Mucosa of rectum (tissue), 2 donors: ENCODE data around the gene SLC25A38.

Experiments
- H3K27ac ChIP-seq, 2 donors: one replicate each; pipeline ENCODE4 v1.7.0; 2013; ENCODE audit warnings: inconsistent platforms in 2 of 2, low read depth in 2 of 2, low read length in 2 of 2
- H3K27me3 ChIP-seq, 2 donors: one replicate each; pipeline ENCODE4 v1.7.0; 2013; ENCODE audit warnings: low read length in 2 of 2; ENCODE audit not compliant: control insufficient read depth in 2 of 2, insufficient read depth in 2 of 2
- H3K36me3 ChIP-seq, 2 donors: one replicate each; pipeline ENCODE4 v1.7.0; 2013; ENCODE audit warnings: low read length in 2 of 2; ENCODE audit not compliant: control insufficient read depth in 2 of 2, insufficient read depth in 2 of 2
- H3K4me1 ChIP-seq, 2 donors: one replicate each; pipeline ENCODE4 v1.7.0; 2013; ENCODE audit warnings: low read length in 2 of 2, mild to moderate bottlenecking in 1 of 2; ENCODE audit not compliant: control insufficient read depth in 2 of 2, insufficient read depth in 2 of 2
- H3K4me3 ChIP-seq, 2 donors: one replicate each; pipeline ENCODE4 v1.7.0; 2013; ENCODE audit warnings: low read length in 2 of 2
- H3K9ac ChIP-seq, 2 donors: one replicate each; pipeline ENCODE4 v1.7.0; 2013; ENCODE audit warnings: low read length in 2 of 2, low read depth in 1 of 2, mild to moderate bottlenecking in 1 of 2
- H3K9me3 ChIP-seq, 2 donors: one replicate each; pipeline ENCODE4 v1.7.0; 2013; ENCODE audit warnings: low read length in 2 of 2; ENCODE audit not compliant: control insufficient read depth in 2 of 2
- donor health status: healthy.
- donor health status: Normal muscosa, but diverticular disease.

The SLC25A38 gene

DNA sequence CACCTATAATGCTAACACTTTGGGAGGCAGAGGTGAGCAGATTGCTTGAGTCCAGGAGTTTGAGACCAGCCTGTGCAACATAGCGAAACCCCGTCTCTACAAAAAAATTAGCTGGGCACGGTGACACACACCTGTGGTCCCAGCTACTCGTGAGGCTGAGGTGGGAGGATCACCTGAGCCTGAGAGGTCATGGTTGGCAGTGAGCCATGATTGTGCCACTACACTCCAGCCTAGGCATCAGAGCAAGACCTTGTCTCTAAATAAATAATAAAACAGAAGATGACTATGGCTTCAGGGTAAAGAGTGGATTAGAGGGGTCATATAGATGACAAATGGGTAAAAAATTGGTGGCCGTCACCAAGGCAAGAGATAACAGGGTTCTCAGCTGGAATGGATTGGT, 3.1 kb downstream of the SLC25A38 start:
- no peaks in the 10 kb centered on the region for H3K9me3 ChIP-seq
- peaks cover 22 to 48% of the 10 kb centered on the region in 2 donors for H3K4me1 ChIP-seq
- H3K27me3 ChIP-seq = no peaks in the 10 kb centered on the region
- no peak overlapping the region for H3K4me3 ChIP-seq
- H3K9ac ChIP-seq = no peak overlapping the region
- H3K27ac ChIP-seq = no peak overlapping the region
- peaks cover 11 to 17% of the 10 kb centered on the region in 2 donors for H3K36me3 ChIP-seq

DNA sequence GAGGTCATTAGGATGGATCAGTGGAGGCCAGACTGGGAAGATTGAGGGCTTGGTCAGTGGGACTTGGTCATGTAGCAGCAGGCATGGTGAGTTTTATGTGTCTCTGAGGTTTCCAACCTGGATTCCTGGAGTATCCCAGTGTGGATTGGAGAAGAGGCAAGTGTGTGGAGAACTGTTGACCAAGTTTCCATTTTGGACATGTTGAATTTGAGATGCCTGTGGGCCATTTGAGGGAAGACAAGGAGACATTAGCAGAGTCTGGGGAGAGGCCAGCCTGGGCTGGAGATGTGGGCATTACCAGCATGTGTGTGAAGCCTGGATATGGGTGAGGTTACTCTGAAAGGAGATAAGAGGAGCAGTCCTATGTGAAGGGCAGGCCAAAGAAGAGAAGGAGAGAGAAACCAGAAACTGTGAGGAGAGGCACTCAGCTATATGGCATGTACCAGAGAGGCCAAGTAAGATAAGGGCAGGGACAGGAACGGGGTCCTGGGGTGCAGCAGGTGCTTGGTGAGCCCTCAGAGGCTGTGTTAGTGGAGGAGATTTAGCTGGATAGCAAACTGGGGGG, 4.3 kb downstream of the SLC25A38 start:
- Histone ChIP-seq H3K27ac (no peak overlapping the region), H3K9me3 (no peaks in the 10 kb centered on the region), H3K4me1 (peaks cover 26 to 51% of the 10 kb centered on the region in 2 donors), H3K9ac (no peak overlapping the region), H3K36me3 (peaks cover 20 to 27% of the 10 kb centered on the region in 2 donors), H3K4me3 (no peak overlapping the region), H3K27me3 (no peaks in the 10 kb centered on the region)

DNA sequence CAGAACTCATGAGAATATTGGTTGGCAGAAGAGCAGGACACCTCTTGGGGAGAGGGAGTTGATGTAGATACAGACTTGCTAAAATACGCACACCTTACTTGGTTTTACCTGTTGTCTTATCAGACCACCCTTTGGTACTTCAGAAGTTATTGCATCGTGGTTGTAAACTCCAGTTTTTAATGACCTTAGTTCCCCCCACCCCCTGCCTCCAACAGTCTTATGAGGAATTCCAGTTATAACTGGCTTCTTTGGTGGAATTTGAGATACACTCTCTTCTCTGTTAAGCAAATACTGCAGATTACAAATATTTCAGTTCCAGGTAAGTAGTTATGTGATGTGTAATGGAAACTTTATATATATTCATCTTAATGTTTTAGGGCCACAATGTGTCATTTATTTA, 5.0 kb downstream of the SLC25A38 start:
- Histone ChIP-seq H3K27me3 (no peaks in the 10 kb centered on the region), H3K9ac (no peak overlapping the region), H3K4me3 (no peak overlapping the region), H3K36me3 (peaks cover 23 to 34% of the 10 kb centered on the region in 2 donors), H3K4me1 (peaks cover 23 to 46% of the 10 kb centered on the region in 2 donors), H3K27ac (no peak overlapping the region), H3K9me3 (no peaks in the 10 kb centered on the region)

DNA sequence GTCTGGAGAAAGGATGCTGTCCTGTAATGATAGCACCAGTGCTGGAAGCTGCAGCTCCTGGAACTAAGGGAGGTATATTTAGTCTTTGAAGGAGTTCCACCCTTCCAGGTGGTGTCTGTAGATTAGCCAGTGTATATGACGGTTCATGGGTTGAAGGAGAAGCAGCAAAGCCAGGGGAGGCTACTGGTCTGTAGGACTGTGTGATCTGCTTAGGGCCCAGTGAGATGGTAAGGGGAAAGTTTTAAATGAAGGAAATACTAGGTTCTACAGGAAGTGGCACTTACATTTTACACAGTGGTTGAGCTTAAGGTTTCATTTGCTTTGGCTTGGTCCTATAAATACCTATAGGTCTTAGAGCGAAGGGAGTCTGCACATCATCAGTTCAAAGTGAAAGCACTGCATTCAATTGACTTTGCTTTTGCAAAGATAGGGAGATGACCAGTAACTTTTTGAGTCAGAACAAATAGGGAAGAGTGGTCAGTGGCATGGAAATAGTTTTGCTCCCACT, 5.6 kb downstream of the SLC25A38 start:
- H3K9ac ChIP-seq = no peak overlapping the region
- no peak overlapping the region for H3K4me3 ChIP-seq
- H3K27ac ChIP-seq = no peak overlapping the region
- no peaks in the 10 kb centered on the region for H3K9me3 ChIP-seq
- peaks cover 23 to 46% of the 10 kb centered on the region in 2 donors for H3K4me1 ChIP-seq
- peaks cover 29 to 39% of the 10 kb centered on the region in 2 donors for H3K36me3 ChIP-seq
- H3K27me3 ChIP-seq = no peaks in the 10 kb centered on the region

DNA sequence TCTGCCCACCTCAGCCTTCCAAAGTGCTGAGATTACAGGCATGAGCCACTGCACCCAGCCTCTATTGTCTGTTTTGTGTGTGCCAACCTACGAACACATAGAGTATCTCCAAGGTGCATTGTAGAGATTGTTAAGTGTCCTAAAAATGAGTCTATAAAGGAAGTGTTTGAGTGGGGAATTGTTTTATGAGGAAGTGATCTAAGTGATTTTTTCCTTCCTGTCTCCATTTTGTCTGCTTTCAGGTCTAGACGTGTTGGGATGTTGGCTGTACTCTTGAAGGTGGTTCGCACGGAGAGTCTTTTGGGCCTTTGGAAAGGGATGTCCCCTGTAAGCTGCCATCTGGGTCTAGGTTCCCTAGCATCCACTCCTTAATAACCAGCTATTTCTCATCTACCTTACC, 7.0 kb downstream of the SLC25A38 start:
- H3K27ac ChIP-seq = no peak overlapping the region
- no peaks in the 10 kb centered on the region for H3K9me3 ChIP-seq
- no peak overlapping the region for H3K4me3 ChIP-seq
- H3K27me3 ChIP-seq = no peaks in the 10 kb centered on the region
- no peak overlapping the region for H3K9ac ChIP-seq
- H3K36me3 ChIP-seq = peaks cover 41 to 50% of the 10 kb centered on the region in 2 donors
- peaks cover 16 to 37% of the 10 kb centered on the region in 2 donors for H3K4me1 ChIP-seq

DNA sequence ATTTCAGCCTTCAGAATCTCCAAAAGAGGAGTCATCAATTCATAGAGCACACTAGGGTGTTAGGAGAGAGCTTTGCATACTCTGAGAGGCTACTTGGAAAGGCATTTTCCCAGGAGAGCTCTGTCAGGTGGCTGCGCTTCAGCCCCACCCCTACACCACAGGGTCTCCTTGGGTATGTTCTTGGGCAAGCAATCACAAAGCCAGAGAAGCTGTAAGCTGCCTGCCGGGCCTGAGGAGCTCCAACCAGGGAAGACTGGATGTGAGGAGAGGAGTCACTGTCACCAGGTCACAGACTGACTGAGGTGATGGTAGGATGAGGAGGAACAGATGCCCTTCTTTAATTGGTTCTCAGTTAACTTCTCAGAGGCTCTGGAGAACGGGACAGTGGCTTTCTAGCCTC, 13.5 kb downstream of the SLC25A38 start:
- Histone ChIP-seq H3K4me1 (peaks cover 3% of the 10 kb centered on the region in 2 donors), H3K36me3 (peaks cover 47 to 63% of the 10 kb centered on the region in 2 donors), H3K4me3 (no peak overlapping the region), H3K9me3 (no peaks in the 10 kb centered on the region), H3K27me3 (no peaks in the 10 kb centered on the region), H3K9ac (no peak overlapping the region), H3K27ac (no peak overlapping the region)

DNA sequence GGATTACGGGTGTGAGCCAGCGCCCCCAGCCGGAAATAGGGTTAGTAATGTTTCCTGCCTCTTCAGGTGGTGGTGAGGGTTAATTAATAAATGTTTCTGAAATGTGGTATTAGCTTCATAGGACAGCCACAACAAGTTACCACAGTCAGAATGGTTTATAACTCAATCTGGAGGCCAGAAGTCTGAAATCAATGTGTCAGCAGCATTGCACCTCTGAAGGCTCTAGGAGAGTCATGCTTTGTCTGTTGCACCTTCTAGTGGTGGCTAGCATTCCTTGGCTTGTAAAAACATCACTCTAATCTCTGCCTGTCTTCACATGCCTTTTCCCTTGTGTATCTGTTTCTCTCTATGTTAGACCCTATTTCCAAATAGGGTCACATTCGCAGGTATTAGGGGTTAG, 15.5 kb downstream of the SLC25A38 start:
- no peaks in the 10 kb centered on the region for H3K9me3 ChIP-seq
- no peaks in the 10 kb centered on the region for H3K4me1 ChIP-seq
- no peak overlapping the region for H3K9ac ChIP-seq
- no peak overlapping the region for H3K27ac ChIP-seq
- no peaks in the 10 kb centered on the region for H3K27me3 ChIP-seq
- no peak overlapping the region for H3K4me3 ChIP-seq
- H3K36me3 ChIP-seq = peaks cover 34 to 46% of the 10 kb centered on the region in 2 donors

DNA sequence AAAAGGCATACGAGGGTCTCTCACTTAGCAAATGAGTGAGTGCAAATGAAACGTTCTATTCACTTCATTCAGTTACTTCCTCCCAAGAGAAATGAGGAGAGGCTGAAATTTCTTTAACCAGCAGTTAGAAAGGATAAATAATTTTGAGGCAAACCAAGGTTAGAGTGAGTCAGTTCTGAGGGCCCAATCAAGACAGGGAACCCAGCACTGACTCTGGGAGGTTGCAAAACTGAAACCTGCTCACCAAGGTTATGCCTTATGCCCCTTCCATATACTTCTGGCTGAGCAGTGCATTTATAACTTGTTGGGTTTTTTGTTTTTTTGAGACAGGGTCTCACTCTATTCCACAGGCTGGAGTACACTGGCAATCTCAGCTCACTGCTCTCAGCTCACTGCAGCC, 18.8 kb downstream of the SLC25A38 start:
- no peak overlapping the region for H3K27ac ChIP-seq
- H3K9ac ChIP-seq = no peak overlapping the region
- peaks cover under 1 to 3% of the 10 kb centered on the region in 2 donors for H3K4me1 ChIP-seq

DNA sequence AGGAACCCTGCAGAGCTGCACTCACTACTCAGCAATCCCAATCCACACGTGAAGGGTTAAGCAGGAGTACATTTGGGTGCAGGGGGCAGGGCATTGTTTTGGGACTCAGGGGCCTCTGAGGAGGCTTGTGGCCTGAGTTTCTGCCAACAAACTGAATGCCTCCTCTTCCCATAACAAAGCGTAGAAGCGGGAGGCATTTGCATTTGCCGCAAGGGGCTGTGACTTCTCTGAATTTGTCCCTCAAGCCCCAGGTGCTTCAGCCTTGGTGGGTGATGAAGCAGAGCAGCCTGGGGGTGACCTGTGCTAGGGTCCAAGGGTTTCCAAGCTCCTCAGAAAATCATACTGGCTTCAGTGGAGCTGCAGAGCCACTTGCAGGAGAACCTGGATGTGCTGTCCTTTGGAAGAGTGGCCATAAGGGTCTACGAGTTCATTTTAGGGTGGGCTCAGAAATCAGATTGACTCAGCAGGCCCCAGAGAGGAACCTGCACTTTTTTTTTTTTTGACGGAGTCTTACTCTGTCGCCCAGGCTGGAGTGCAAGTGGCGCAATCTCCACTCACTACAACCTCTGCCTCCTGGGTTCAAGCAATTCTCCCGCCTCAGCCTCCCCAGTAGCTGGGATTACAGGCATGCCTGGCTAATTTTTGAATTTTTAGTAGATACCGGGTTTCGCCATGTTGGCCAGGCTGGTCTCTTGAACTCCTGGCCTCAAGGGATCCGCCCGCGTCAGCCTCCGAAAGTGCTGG, 21.9 kb downstream of the SLC25A38 start:
- Histone ChIP-seq H3K4me1 (peaks cover 14 to 18% of the 10 kb centered on the region in 2 donors), H3K9ac (no peak overlapping the region), H3K27ac (no peak overlapping the region), H3K4me3 (no peak overlapping the region), H3K27me3 (no peaks in the 10 kb centered on the region), H3K9me3 (no peaks in the 10 kb centered on the region), H3K36me3 (peaks cover 10 to 21% of the 10 kb centered on the region in 2 donors)

More for the DNA sequence above, 18.8 kb downstream of the SLC25A38 start:
- Histone ChIP-seq H3K9me3 (no peaks in the 10 kb centered on the region), H3K36me3 (peaks cover 13 to 19% of the 10 kb centered on the region in 2 donors), H3K27me3 (no peaks in the 10 kb centered on the region), H3K4me3 (no peak overlapping the region)

DNA sequence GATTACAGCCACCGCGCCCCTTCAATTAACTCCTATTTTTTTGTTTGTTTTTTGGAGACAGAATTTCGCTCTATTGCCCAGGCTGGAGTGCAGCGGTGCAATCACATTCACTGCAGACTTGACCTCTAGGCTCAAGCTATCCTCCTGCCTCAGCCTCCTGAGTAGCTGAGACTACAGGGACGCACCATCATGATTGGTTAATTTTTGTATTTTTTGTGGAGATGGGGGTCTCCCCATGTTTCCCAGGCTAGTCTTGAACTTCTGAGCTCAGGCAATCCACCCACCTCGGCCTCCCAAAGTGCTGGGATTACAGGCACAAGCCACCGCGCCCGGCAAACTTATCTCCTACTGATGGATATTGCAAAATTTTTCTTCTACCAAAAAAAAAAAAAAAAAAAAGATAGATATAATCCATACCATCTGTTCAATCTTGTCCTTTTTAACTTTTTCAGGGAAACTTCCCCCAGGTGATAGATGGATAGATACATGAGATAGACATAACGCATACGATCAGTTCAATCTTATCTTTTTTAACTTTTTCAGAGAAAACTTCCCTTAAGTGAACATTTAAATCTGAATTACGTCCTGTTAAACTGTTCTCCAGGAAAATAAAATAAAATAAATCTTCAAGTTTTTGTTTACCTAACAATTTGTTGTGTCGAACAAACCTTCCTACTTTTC, 22.7 kb downstream of the SLC25A38 start:
- peak overlapping the region; percentile 95 to 97 for H3K4me3 ChIP-seq
- peak overlapping the region; percentile 79 to 89 for H3K27ac ChIP-seq
- H3K36me3 ChIP-seq = peaks cover 15 to 26% of the 10 kb centered on the region in 2 donors
- H3K27me3 ChIP-seq = no peaks in the 10 kb centered on the region
- peak overlapping the region; percentile 63 to 89 for H3K9ac ChIP-seq
- H3K4me1 ChIP-seq = peaks cover 14 to 18% of the 10 kb centered on the region in 2 donors
- H3K9me3 ChIP-seq = no peaks in the 10 kb centered on the region
